Prostate gland (tissue), 2 donors: ENCODE results near the gene ELK4.

ENCODE experiments used
- CTCF ChIP-seq, 4 experiments: fragments of 200-600 bp in 2 of 4; fragments of 450-650 bp in 2 of 4; sonication (generic) in 2 of 4; IDR thresholded peaks; 1 replicate in 3 of 4; 2 replicates in 1 of 4; pipeline ENCODE4 v1.5.1; 2016 to 2019; ENCODE audit warnings: antibody characterized with exemption in 4 of 4, mild to moderate bottlenecking in 2 of 4, moderate library complexity in 2 of 4
- POLR2AphosphoS5 ChIP-seq: sonication (generic); formaldehyde crosslinking; IDR thresholded peaks from one replicate; pipeline ENCODE4 v1.6.1; 2017; ENCODE audit warnings: antibody characterized with exemption

GRCh38 chr1:205626216-205626615 is 5.6 kb downstream of the ELK4 start:
- TF ChIP-seq POLR2AphosphoS5 (no peak), CTCF (IDR thresholded peaks at IDR 0.05) (no peak)
